ENCODE data around the gene POU5F1. TPM values are rescaled to one million over a fixed set of nuclear protein-coding genes. Genes with fewer than 3 reads are reported as not detected.
"Not testable (repeated sequence)": the region's sequence is repeated elsewhere in the genome, so short reads cannot be mapped to it uniquely, and the experiment has no call there.

POU5F1 gene
- polyA plus RNA-seq, 3 donors = 0.20 TPM; not detected in 2

GRCh38 chr6:31202259-31203166 is 32.0 kb upstream of the POU5F1 start:
- peak overlapping the region; percentile 66 for H3K4me2 ChIP-seq (replicated peaks; ENCODE audit: extremely low read depth, low read length, poor library complexity, severe bottlenecking)
- Mint-ChIP-seq H3K4me1 (peaks cover 66% of the 10 kb centered on the region), H3K36me3 (peaks cover 17 to 23% of the 10 kb centered on the region in 2 donors), H3K9me3 (peaks cover 0 to 5% (median 0%) of the 10 kb centered on the region in 7 donors), H3K27me3 (ENCODE audit: low read depth in 3 of 3) (peaks cover 0 to 2% (median 1%) of the 10 kb centered on the region in 3 donors), H3K27ac (peak overlapping the region; percentile 94 to 99 (median 97)), H3K4me3 (peak overlapping the region; percentile 58 to 78)
- H3K4me3 ChIP-seq (replicated peaks in 1 of 3; ENCODE audit: low read depth in 2 of 3, low read length in 3 of 3) = peak overlapping the region; percentile 23 to 100 (median 96)
- H3K9ac ChIP-seq (ENCODE audit: insufficient read depth, low read length, poor library complexity, severe bottlenecking) = peak overlapping the region; percentile 15
- 62% methylated on average over 3 of the region's 11 CpGs for WGBS (ENCODE audit: insufficient coverage)
- peaks cover 60 to 62% of the 10 kb centered on the region in 2 donors for H3K4me1 ChIP-seq (ENCODE audit: control insufficient read depth in 1 of 2, insufficient read depth in 2 of 2, low read length in 2 of 2)
- H4K20me1 ChIP-seq (ENCODE audit: insufficient read depth, low read length) = no peaks in the 10 kb centered on the region
- TF ChIP-seq, protein P1, sequence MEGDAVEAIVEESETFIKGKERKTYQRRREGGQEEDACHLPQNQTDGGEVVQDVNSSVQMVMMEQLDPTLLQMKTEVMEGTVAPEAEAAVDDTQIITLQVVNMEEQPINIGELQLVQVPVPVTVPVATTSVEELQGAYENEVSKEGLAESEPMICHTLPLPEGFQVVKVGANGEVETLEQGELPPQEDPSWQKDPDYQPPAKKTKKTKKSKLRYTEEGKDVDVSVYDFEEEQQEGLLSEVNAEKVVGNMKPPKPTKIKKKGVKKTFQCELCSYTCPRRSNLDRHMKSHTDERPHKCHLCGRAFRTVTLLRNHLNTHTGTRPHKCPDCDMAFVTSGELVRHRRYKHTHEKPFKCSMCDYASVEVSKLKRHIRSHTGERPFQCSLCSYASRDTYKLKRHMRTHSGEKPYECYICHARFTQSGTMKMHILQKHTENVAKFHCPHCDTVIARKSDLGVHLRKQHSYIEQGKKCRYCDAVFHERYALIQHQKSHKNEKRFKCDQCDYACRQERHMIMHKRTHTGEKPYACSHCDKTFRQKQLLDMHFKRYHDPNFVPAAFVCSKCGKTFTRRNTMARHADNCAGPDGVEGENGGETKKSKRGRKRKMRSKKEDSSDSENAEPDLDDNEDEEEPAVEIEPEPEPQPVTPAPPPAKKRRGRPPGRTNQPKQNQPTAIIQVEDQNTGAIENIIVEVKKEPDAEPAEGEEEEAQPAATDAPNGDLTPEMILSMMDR (IDR thresholded peaks at IDR 0.05) = no peak
- peaks cover 57% of the 10 kb centered on the region for H3K79me2 ChIP-seq (ENCODE audit: insufficient read depth, low read length)
- H3K27me3 ChIP-seq (ENCODE audit: control insufficient read depth in 2 of 2, insufficient read depth in 2 of 2, low read length in 2 of 2) = no peaks in the 10 kb centered on the region
- peaks cover 0 to 5% of the 10 kb centered on the region in 2 donors for H3K36me3 ChIP-seq (replicated peaks in 1 of 2; ENCODE audit: control insufficient read depth in 1 of 2, insufficient read depth in 2 of 2, low read length in 2 of 2)
- no peak overlapping the region for H2AFZ ChIP-seq (ENCODE audit: insufficient read depth, low read depth, low read length, poor library complexity, severe bottlenecking)
- H3K27ac ChIP-seq (ENCODE audit: low read depth in 1 of 2, low read length in 2 of 2) = peak overlapping the region; percentile 77 to 97
- H3K9me3 ChIP-seq (replicated peaks in 1 of 2; ENCODE audit: control insufficient read depth in 1 of 2, insufficient read depth in 1 of 2, low read length in 2 of 2) = no peaks in the 10 kb centered on the region
- intact Hi-C loops (cut with micrococcal nuclease) = loop anchor here (2.0 to 5.0 kb wide), 3 partner anchors 14 to 70 kb away; partner anchors contain the start of gene HLA-C (in 1 of the 2)
- DNase-seq = no peak

- WGBS (ENCODE audit: insufficient coverage) = no CpG with 5 or more reads among the region's 4 CpGs
- Histone ChIP-seq H3K4me2 (replicated peaks; ENCODE audit: extremely low read depth, low read length, poor library complexity, severe bottlenecking) (peak overlapping the region; percentile 70), H3K4me1 (ENCODE audit: control insufficient read depth in 1 of 2, insufficient read depth in 2 of 2, low read length in 2 of 2) (peaks cover 56 to 59% of the 10 kb centered on the region in 2 donors), H3K27ac (ENCODE audit: low read depth in 1 of 2, low read length in 2 of 2) (peak overlapping the region in 1 of 2 donors; percentile 98), H3K4me3 (replicated peaks in 1 of 3; ENCODE audit: low read depth in 2 of 3, low read length in 3 of 3) (peak overlapping the region in 2 of 3 experiments; percentile 88 to 91), H3K79me2 (ENCODE audit: insufficient read depth, low read length) (peaks cover 67% of the 10 kb centered on the region)
- H3K9me3 ChIP-seq (replicated peaks in 1 of 2; ENCODE audit: control insufficient read depth in 1 of 2, insufficient read depth in 1 of 2, low read length in 2 of 2); intact Hi-C loops (cut with micrococcal nuclease); H3K27me3 ChIP-seq (ENCODE audit: control insufficient read depth in 2 of 2, insufficient read depth in 2 of 2, low read length in 2 of 2); H3K27me3 Mint-ChIP-seq (ENCODE audit: low read depth in 3 of 3); H3K36me3 ChIP-seq (replicated peaks in 1 of 2; ENCODE audit: control insufficient read depth in 1 of 2, insufficient read depth in 2 of 2, low read length in 2 of 2); DNase-seq; H3K9me3 Mint-ChIP-seq; H2AFZ ChIP-seq (ENCODE audit: insufficient read depth, low read depth, low read length, poor library complexity, severe bottlenecking); H3K9ac ChIP-seq (ENCODE audit: insufficient read depth, low read length, poor library complexity, severe bottlenecking); H4K20me1 ChIP-seq (ENCODE audit: insufficient read depth, low read length): not testable (repeated sequence)
- peak overlapping the region; percentile 23 to 99 (median 97) for H3K27ac Mint-ChIP-seq
- H3K4me1 Mint-ChIP-seq = peaks cover 72% of the 10 kb centered on the region
- peaks cover 15 to 24% of the 10 kb centered on the region in 2 donors for H3K36me3 Mint-ChIP-seq
- peak overlapping the region; percentile 95 for H3K4me3 Mint-ChIP-seq
Observed at GRCh38 chr6:31199105-31199452, 28.6 kb upstream of the POU5F1 start.
